Liver (tissue), 3 donors: ENCODE data around the gene LRRC26.

ENCODE experiments used
- EGR1 ChIP-seq, 2 donors: IDR thresholded peaks; 2 replicates each; pipeline ENCODE4 v1.6.1; 2016 to 2018; ENCODE audit warnings: antibody characterized with exemption in 2 of 2, low read depth in 2 of 2
- GABPA ChIP-seq, 2 donors: IDR thresholded peaks in 1 of 2; conservative IDR thresholded peaks in 1 of 2; 2 replicates each; pipeline ENCODE4 v1.6.1; 2016; ENCODE audit warnings: antibody characterized with exemption in 2 of 2, mild to moderate bottlenecking in 1 of 2, moderate library complexity in 1 of 2
- JUND ChIP-seq, 2 donors: IDR thresholded peaks; 2 replicates each; pipeline ENCODE4 v1.6.1; 2016; ENCODE audit warnings: antibody characterized with exemption in 2 of 2
- NR2F2 ChIP-seq: IDR thresholded peaks from 2 replicates; pipeline ENCODE4 v1.6.1; 2016; ENCODE audit warnings: antibody characterized with exemption
- RAD21 ChIP-seq, 2 donors: IDR thresholded peaks; 2 replicates each; pipeline ENCODE4 v1.6.1; 2016; ENCODE audit warnings: antibody characterized with exemption in 2 of 2, mild to moderate bottlenecking in 2 of 2
- RXRA ChIP-seq, 2 donors: IDR thresholded peaks; 2 replicates each; pipeline ENCODE4 v1.6.1; 2017 to 2018; ENCODE audit warnings: antibody characterized with exemption in 2 of 2, mild to moderate bottlenecking in 1 of 2
- SP1 ChIP-seq: IDR thresholded peaks from 2 replicates; pipeline ENCODE4 v1.6.1; 2018; ENCODE audit warnings: antibody characterized with exemption, mild to moderate bottlenecking
- TF ChIP-seq, protein P1 (sequence below): IDR thresholded peaks from 2 replicates; pipeline ENCODE4 v1.6.1; 2016; ENCODE audit warnings: antibody characterized with exemption
- TF ChIP-seq, protein P2 (sequence below): fragments of 150-350 bp; IDR thresholded peaks from 2 replicates; pipeline ENCODE4 v1.5.1; 2017; ENCODE audit warnings: improper control_type of control experiment, low read depth, low read length; ENCODE audit not compliant: missing input control
- TF ChIP-seq, protein P3 (sequence below): IDR thresholded peaks from 2 replicates; pipeline ENCODE4 v1.6.1; 2016; ENCODE audit warnings: antibody characterized with exemption
- TF ChIP-seq, protein P4 (sequence below): IDR thresholded peaks from 2 replicates; pipeline ENCODE4 v1.6.1; 2016; ENCODE audit warnings: antibody characterized with exemption, mild to moderate bottlenecking
- donor health status: healthy.
- donor health status: healthy.

DNA sequence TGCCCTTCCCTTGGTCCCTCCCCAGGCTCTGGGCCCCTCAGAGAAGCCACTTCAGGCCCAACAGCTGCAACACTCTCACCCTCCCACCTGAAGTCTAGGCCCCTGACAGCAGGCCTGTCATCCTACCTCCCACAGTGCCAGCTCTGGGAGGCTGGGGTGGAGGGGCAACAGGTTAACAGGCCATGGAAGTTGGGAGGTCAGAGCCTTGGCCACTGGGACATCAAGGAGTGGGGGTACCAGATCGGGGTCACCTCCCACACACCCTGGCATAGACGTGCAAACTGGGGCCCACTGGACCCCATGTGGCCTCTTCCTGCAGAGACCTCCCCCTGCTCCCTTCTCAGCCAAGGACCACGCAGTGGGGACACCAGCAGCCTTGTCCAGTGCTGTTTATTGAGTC lies 21.4 kb upstream of the LRRC26 start:
- TF ChIP-seq, protein P1, sequence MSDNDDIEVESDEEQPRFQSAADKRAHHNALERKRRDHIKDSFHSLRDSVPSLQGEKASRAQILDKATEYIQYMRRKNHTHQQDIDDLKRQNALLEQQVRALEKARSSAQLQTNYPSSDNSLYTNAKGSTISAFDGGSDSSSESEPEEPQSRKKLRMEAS: no peak
- TF ChIP-seq RXRA (IDR thresholded peaks at IDR 0.05) (no peak), JUND (IDR thresholded peaks at IDR 0.05) (no peak), GABPA (IDR thresholded peaks at IDR 0.05 in 1 of 2, conservative IDR thresholded peaks at IDR 0.05 in 1 of 2) (no peak), SP1 (no peak), RAD21 (IDR thresholded peaks at IDR 0.05) (no peak), NR2F2 (no peak), EGR1 (IDR thresholded peaks at IDR 0.05; ENCODE audit: low read depth in 2 of 2) (no peak)
- TF ChIP-seq, protein P2, sequence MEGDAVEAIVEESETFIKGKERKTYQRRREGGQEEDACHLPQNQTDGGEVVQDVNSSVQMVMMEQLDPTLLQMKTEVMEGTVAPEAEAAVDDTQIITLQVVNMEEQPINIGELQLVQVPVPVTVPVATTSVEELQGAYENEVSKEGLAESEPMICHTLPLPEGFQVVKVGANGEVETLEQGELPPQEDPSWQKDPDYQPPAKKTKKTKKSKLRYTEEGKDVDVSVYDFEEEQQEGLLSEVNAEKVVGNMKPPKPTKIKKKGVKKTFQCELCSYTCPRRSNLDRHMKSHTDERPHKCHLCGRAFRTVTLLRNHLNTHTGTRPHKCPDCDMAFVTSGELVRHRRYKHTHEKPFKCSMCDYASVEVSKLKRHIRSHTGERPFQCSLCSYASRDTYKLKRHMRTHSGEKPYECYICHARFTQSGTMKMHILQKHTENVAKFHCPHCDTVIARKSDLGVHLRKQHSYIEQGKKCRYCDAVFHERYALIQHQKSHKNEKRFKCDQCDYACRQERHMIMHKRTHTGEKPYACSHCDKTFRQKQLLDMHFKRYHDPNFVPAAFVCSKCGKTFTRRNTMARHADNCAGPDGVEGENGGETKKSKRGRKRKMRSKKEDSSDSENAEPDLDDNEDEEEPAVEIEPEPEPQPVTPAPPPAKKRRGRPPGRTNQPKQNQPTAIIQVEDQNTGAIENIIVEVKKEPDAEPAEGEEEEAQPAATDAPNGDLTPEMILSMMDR: no peak
- TF ChIP-seq, protein P3, sequence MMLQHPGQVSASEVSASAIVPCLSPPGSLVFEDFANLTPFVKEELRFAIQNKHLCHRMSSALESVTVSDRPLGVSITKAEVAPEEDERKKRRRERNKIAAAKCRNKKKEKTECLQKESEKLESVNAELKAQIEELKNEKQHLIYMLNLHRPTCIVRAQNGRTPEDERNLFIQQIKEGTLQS: no peak
- TF ChIP-seq, protein P4, sequence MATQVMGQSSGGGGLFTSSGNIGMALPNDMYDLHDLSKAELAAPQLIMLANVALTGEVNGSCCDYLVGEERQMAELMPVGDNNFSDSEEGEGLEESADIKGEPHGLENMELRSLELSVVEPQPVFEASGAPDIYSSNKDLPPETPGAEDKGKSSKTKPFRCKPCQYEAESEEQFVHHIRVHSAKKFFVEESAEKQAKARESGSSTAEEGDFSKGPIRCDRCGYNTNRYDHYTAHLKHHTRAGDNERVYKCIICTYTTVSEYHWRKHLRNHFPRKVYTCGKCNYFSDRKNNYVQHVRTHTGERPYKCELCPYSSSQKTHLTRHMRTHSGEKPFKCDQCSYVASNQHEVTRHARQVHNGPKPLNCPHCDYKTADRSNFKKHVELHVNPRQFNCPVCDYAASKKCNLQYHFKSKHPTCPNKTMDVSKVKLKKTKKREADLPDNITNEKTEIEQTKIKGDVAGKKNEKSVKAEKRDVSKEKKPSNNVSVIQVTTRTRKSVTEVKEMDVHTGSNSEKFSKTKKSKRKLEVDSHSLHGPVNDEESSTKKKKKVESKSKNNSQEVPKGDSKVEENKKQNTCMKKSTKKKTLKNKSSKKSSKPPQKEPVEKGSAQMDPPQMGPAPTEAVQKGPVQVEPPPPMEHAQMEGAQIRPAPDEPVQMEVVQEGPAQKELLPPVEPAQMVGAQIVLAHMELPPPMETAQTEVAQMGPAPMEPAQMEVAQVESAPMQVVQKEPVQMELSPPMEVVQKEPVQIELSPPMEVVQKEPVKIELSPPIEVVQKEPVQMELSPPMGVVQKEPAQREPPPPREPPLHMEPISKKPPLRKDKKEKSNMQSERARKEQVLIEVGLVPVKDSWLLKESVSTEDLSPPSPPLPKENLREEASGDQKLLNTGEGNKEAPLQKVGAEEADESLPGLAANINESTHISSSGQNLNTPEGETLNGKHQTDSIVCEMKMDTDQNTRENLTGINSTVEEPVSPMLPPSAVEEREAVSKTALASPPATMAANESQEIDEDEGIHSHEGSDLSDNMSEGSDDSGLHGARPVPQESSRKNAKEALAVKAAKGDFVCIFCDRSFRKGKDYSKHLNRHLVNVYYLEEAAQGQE: no peak
